ENCODE measurements around the gene SAFB. TPM values are rescaled to one million over a fixed set of nuclear protein-coding genes. Genes with fewer than 3 reads are reported as not detected.
"Not testable (repeated sequence)": the region's sequence is repeated elsewhere in the genome, so short reads cannot be mapped to it uniquely, and the experiment has no call there.

SAFB gene
- total and polyA plus RNA-seq, 11 donors = 22.3 to 59.6 (median 48.0) TPM

- DNase-seq (peak in 1 of 5 donors; percentile 49), ATAC-seq (peak in 2 of 4 donors; percentile 1 to 2)
- H3K27ac ChIP-seq = no peak overlapping the region
- peaks cover 0 to 84% (median 74%) of the 10 kb centered on the region in 9 donors for H3K36me3 ChIP-seq
- no peak overlapping the region for H3K4me3 ChIP-seq
- no peaks in the 10 kb centered on the region for H3K9me3 ChIP-seq
- 77 to 89% (median 82%) methylated on average over 21 to 30 of the region's 30 CpGs for WGBS, 4 donors
- H3K27me3 ChIP-seq = no peaks in the 10 kb centered on the region
- H3K4me1 ChIP-seq = peaks cover 0 to 9% (median under 1%) of the 10 kb centered on the region in 12 donors
- intact Hi-C loops (cut with DNase I) = no loop called here
- TF ChIP-seq POLR2A (IDR thresholded peaks at IDR 0.05) (no peak), CTCF (IDR thresholded peaks at IDR 0.05) (no peak)
These were observed 75.2 kb downstream of the SAFB start for GRCh38 chr19:5697890-5698634.

- Histone ChIP-seq H3K9me3 (no peaks in the 10 kb centered on the region), H3K4me3 (no peak overlapping the region), H3K27ac (no peak overlapping the region), H3K36me3 (peaks cover under 1 to 84% (median 74%) of the 10 kb centered on the region in 9 donors), H3K4me1 (peaks cover 0 to 1% (median 0%) of the 10 kb centered on the region in 12 donors), H3K27me3 (no peaks in the 10 kb centered on the region)
- no peak for DNase-seq
- 90 to 94% (median 92%) methylated on average over 33 to 38 of the region's 38 CpGs for WGBS, 4 donors
- TF ChIP-seq CTCF (IDR thresholded peaks at IDR 0.05) = no peak
- TF ChIP-seq POLR2A (IDR thresholded peaks at IDR 0.05) = no peak
- intact Hi-C loops (cut with DNase I) = no loop called here
- peak in 2 of 4 donors; percentile 2 to 7 for ATAC-seq
These were observed 75.9 kb downstream of the SAFB start for GRCh38 chr19:5698635-5699422.

- H3K27me3 ChIP-seq = no peaks in the 10 kb centered on the region
- DNase-seq = no peak
- H3K27ac ChIP-seq = no peak overlapping the region
- intact Hi-C loops (cut with DNase I) = no loop called here
- peaks cover 6 to 84% (median 74%) of the 10 kb centered on the region in 9 donors for H3K36me3 ChIP-seq
- no peaks in the 10 kb centered on the region for H3K4me1 ChIP-seq
- H3K9me3 ChIP-seq = no peaks in the 10 kb centered on the region
- no peak for ATAC-seq
- WGBS, 4 donors = 94 to 96% (median 95%) methylated on average over 15 to 22 of the region's 22 CpGs
- no peak for TF ChIP-seq CTCF (IDR thresholded peaks at IDR 0.05)
- no peak for TF ChIP-seq POLR2A (IDR thresholded peaks at IDR 0.05)
- H3K4me3 ChIP-seq = no peak overlapping the region
These were observed 77.7 kb downstream of the SAFB start for GRCh38 chr19:5700455-5701092.

- 90 to 100% (median 94%) methylated on average over 3 to 19 of the region's 28 CpGs for WGBS, 4 donors
- H3K36me3 ChIP-seq = peaks cover 6 to 84% (median 74%) of the 10 kb centered on the region in 9 donors
- not testable (repeated sequence) for ATAC-seq
These were observed 79.1 kb downstream of the SAFB start for GRCh38 chr19:5702053-5702410.

More at GRCh38 chr19:5702053-5702410, 79.1 kb downstream of the SAFB start:
- H3K27me3 ChIP-seq; H3K27ac ChIP-seq; H3K4me3 ChIP-seq; intact Hi-C loops (cut with DNase I); H3K9me3 ChIP-seq; DNase-seq; H3K4me1 ChIP-seq: not testable (repeated sequence)
